IMR-90 (cell line): ENCODE data around the gene PLXNA4.

Source experiments
- BHLHE40 ChIP-seq: fragments of 150-350 bp; IDR thresholded peaks from 2 replicates; pipeline ENCODE4 v1.6.1; 2016; ENCODE audit warnings: mild to moderate bottlenecking, low read depth, low read length
- MAFK ChIP-seq: IDR thresholded peaks from 2 replicates; pipeline ENCODE4 v1.6.1; 2012; ENCODE audit warnings: low read depth, low read length, improper control_type of control experiment
- MAZ ChIP-seq: IDR thresholded peaks from 2 replicates; pipeline ENCODE4 v1.6.1; 2012; ENCODE audit warnings: low read depth, mild to moderate bottlenecking, low read length, improper control_type of control experiment, moderate library complexity, borderline replicate concordance
- MXI1 ChIP-seq: IDR thresholded peaks from 2 replicates; pipeline ENCODE4 v1.6.1; 2012; ENCODE audit warnings: low read depth, mild to moderate bottlenecking, low read length, moderate library complexity, borderline replicate concordance
- POLR2A ChIP-seq: IDR thresholded peaks from 2 replicates; pipeline ENCODE4 v1.6.1; 2012; ENCODE audit warnings: mild to moderate bottlenecking, low read depth, low read length
- RAD21 ChIP-seq: IDR thresholded peaks from 2 replicates; pipeline ENCODE4 v1.6.1; 2012; ENCODE audit warnings: low read length, improper control_type of control experiment
- RCOR1 ChIP-seq: IDR thresholded peaks from 2 replicates; pipeline ENCODE4 v1.6.1; 2012; ENCODE audit warnings: mild to moderate bottlenecking, low read length, improper control_type of control experiment; ENCODE audit not compliant: insufficient replicate concordance
- SMC3 ChIP-seq: fragments of 150-350 bp; IDR thresholded peaks from 2 replicates; pipeline ENCODE4 v1.6.1; 2016; ENCODE audit warnings: low read depth, mild to moderate bottlenecking, antibody characterized with exemption, low read length, moderate library complexity
- USF2 ChIP-seq: fragments of 150-350 bp; IDR thresholded peaks from 2 replicates; pipeline ENCODE4 v1.6.1; 2017; ENCODE audit warnings: mild to moderate bottlenecking, antibody characterized with exemption, low read length, low read depth
- TF ChIP-seq, protein P1 (sequence below): conservative IDR thresholded peaks from 2 replicates; pipeline ENCODE4 v1.5.1; 2012; ENCODE audit warnings: mild to moderate bottlenecking, low read depth, low read length, improper control_type of control experiment

- TF ChIP-seq, protein P1, sequence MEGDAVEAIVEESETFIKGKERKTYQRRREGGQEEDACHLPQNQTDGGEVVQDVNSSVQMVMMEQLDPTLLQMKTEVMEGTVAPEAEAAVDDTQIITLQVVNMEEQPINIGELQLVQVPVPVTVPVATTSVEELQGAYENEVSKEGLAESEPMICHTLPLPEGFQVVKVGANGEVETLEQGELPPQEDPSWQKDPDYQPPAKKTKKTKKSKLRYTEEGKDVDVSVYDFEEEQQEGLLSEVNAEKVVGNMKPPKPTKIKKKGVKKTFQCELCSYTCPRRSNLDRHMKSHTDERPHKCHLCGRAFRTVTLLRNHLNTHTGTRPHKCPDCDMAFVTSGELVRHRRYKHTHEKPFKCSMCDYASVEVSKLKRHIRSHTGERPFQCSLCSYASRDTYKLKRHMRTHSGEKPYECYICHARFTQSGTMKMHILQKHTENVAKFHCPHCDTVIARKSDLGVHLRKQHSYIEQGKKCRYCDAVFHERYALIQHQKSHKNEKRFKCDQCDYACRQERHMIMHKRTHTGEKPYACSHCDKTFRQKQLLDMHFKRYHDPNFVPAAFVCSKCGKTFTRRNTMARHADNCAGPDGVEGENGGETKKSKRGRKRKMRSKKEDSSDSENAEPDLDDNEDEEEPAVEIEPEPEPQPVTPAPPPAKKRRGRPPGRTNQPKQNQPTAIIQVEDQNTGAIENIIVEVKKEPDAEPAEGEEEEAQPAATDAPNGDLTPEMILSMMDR, result no peak
- TF ChIP-seq RCOR1 (no peak), POLR2A (no peak), RAD21 (no peak), MAFK (no peak), MAZ (no peak), BHLHE40 (no peak), MXI1 (no peak), USF2 (no peak), SMC3 (no peak)
Measured at GRCh38 chr7:132090444-132090843, 485.8 kb downstream of the PLXNA4 start.
